Measurements from ENCODE around the gene UBE2QL1. TPM values are rescaled to one million over a fixed set of nuclear protein-coding genes. Genes with fewer than 3 reads are reported as not detected.

The UBE2QL1 gene
- total RNA-seq, 2 experiments from 2014 or later, result not detected

- H3K27me3 Mint-ChIP-seq (ENCODE audit: low read depth), result peaks cover 12% of the 10 kb centered on the region
- H3K4me1 Mint-ChIP-seq (ENCODE audit: low read depth), result peaks cover 17% of the 10 kb centered on the region
- H3K27ac Mint-ChIP-seq, result no peak overlapping the region
- ChIA-PET CTCF (no interaction called here), POLR2A (no interaction called here)
- H3K4me3 Mint-ChIP-seq, result no peak overlapping the region
- ATAC-seq (no peak), DNase-seq (no peak)
- no peaks in the 10 kb centered on the region for H3K36me3 Mint-ChIP-seq (ENCODE audit: low read depth)
- H3K9me3 Mint-ChIP-seq (ENCODE audit: insufficient read depth), result no peaks in the 10 kb centered on the region
Measured at GRCh38 chr5:6488021-6488420, 39.4 kb downstream of the UBE2QL1 start.

- H3K9me3 Mint-ChIP-seq (ENCODE audit: insufficient read depth), result no peaks in the 10 kb centered on the region
- H3K27me3 Mint-ChIP-seq (ENCODE audit: low read depth), result peaks cover 12% of the 10 kb centered on the region
Measured at GRCh38 chr5:6489643-6490185, 41.1 kb downstream of the UBE2QL1 start.

DNA sequence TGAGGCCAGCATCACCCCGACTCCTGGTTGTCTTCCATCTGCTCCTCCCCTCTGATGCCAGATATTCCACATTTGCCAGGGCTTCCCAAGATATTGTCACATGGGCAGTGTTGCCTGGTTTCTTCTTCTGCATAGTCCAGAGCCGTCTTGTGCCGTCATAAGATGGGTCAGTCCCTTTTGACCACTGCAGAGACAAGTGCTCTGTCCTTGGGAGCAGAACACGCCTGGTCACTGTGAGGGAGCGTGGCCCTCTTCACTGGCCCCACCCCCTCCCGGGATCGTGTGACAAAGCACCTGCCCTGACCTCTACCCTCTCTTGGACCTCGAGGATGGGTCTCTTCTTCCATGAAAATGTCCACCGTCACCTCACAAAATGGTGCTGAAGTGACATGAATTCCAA, 41.6 kb downstream of the UBE2QL1 start:
- ATAC-seq (no peak), DNase-seq (no peak)
- H3K4me1 Mint-ChIP-seq (ENCODE audit: low read depth), result peaks cover 18% of the 10 kb centered on the region
- no peaks in the 10 kb centered on the region for H3K36me3 Mint-ChIP-seq (ENCODE audit: low read depth)
- ChIA-PET POLR2A (no interaction called here), CTCF (no interaction called here)
- no peak overlapping the region for H3K4me3 Mint-ChIP-seq
- no peaks in the 10 kb centered on the region for H3K9me3 Mint-ChIP-seq (ENCODE audit: insufficient read depth)
- no peak overlapping the region for H3K27ac Mint-ChIP-seq
- peaks cover 12% of the 10 kb centered on the region for H3K27me3 Mint-ChIP-seq (ENCODE audit: low read depth)

More at GRCh38 chr5:6489643-6490185, 41.1 kb downstream of the UBE2QL1 start:
- ChIA-PET POLR2A (no interaction called here), CTCF (no interaction called here)
- Mint-ChIP-seq H3K4me1 (ENCODE audit: low read depth) (peaks cover 18% of the 10 kb centered on the region), H3K4me3 (no peak overlapping the region), H3K36me3 (ENCODE audit: low read depth) (no peaks in the 10 kb centered on the region), H3K27ac (no peak overlapping the region)
- DNase-seq (no peak), ATAC-seq (no peak)

DNA sequence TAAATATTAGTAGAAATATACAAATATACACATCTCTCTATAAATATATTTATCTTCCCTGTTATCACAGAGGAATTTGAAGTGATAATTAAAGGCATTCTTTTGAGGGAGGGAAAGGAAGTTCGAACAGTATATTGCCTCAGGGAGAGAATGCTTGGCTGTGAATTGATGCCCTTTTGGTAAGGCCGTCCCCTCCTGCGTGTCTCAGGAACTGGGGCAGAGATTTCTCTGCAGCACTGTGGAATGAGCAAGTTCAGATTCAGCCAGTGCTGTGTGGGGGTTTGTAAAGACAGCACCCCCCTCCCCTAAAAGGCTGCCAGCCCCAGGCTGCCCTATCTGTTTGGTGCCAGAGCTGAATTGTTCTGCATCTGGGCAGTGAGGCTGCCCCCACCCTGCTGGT, 42.0 kb downstream of the UBE2QL1 start:
- POLR2A ChIA-PET, result no interaction called here
- peaks cover 12% of the 10 kb centered on the region for H3K27me3 Mint-ChIP-seq (ENCODE audit: low read depth)
- no peak overlapping the region for H3K27ac Mint-ChIP-seq
- no peaks in the 10 kb centered on the region for H3K9me3 Mint-ChIP-seq (ENCODE audit: insufficient read depth)
- CTCF ChIA-PET, result no interaction called here
- peaks cover 18% of the 10 kb centered on the region for H3K4me1 Mint-ChIP-seq (ENCODE audit: low read depth)
- DNase-seq (no peak), ATAC-seq (no peak)
- no peak overlapping the region for H3K4me3 Mint-ChIP-seq
- H3K36me3 Mint-ChIP-seq (ENCODE audit: low read depth), result no peaks in the 10 kb centered on the region

DNA sequence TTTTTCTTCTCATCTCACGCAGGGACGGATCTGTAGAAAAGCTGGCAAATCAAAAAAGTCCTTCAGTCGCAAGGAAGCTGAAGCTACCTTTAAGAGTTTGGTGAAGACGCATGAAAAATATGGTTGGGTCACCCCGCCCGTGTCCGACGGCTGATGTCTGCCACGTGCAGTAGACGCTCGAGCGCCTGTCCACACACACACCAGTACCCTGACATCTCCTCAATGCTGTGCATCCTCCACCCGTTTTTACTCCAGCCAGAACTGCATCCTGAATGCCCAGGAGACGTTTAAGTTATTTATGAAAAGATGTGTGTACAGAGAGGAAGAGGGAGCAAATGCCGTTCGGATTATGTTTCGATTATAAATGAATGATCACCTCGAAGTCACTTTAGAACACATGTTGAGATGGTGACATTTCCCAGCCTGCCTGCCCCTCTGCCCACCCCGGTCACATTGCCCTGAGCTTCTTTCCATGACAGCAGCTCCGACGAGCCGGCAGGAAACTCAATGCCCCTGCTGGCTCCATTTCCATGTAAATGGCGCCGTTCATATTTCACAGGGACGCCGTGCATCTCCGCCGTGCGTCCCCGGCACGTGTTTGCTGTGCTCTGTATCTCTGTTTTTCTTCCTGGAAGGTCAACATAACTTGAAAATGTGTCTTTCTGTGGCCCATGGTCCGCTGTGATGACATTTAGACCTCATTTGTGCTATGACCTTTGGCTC, 42.7 kb downstream of the UBE2QL1 start:
- no peak for ATAC-seq
- POLR2A ChIA-PET, result no interaction called here
- H3K4me3 Mint-ChIP-seq, result no peak overlapping the region

DNA sequence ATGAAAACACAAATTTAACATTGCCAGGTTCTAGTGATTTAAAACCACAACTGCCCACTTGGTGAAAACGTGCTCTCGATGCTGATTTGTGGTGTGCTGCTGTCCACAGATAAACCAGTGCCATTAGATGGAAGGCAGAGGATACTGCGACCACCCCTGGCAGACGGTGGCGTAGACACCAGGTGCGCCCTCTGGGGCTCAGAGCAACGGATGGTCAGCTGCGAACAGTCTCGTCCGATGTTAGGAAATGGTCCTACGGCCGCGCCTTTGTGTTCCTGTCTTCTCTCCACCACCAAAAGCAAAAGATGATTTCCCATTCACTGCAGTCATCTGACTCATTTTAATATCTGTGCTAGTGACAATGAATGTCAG, 43.2 kb downstream of the UBE2QL1 start:
- H3K4me1 Mint-ChIP-seq (ENCODE audit: low read depth), result peaks cover 26% of the 10 kb centered on the region
- no peak overlapping the region for H3K4me3 Mint-ChIP-seq
- no peak for ATAC-seq
- no peaks in the 10 kb centered on the region for H3K9me3 Mint-ChIP-seq (ENCODE audit: insufficient read depth)
- no peak for DNase-seq
- POLR2A ChIA-PET, result no interaction called here
- CTCF ChIA-PET, result no interaction called here
- no peak overlapping the region for H3K27ac Mint-ChIP-seq
- H3K27me3 Mint-ChIP-seq (ENCODE audit: low read depth), result peaks cover 5% of the 10 kb centered on the region
- no peaks in the 10 kb centered on the region for H3K36me3 Mint-ChIP-seq (ENCODE audit: low read depth)

More for the DNA sequence above, 42.7 kb downstream of the UBE2QL1 start:
- Mint-ChIP-seq H3K36me3 (ENCODE audit: low read depth) (no peaks in the 10 kb centered on the region), H3K9me3 (ENCODE audit: insufficient read depth) (no peaks in the 10 kb centered on the region), H3K27me3 (ENCODE audit: low read depth) (peaks cover 9% of the 10 kb centered on the region), H3K4me1 (ENCODE audit: low read depth) (peaks cover 21% of the 10 kb centered on the region), H3K27ac (no peak overlapping the region)
- DNase-seq, result no peak
- CTCF ChIA-PET, result no interaction called here

- POLR2A ChIA-PET, result no interaction called here
- Mint-ChIP-seq H3K9me3 (ENCODE audit: insufficient read depth) (no peaks in the 10 kb centered on the region), H3K4me3 (no peak overlapping the region), H3K36me3 (ENCODE audit: low read depth) (no peaks in the 10 kb centered on the region), H3K27me3 (ENCODE audit: low read depth) (peaks cover 3% of the 10 kb centered on the region), H3K27ac (no peak overlapping the region), H3K4me1 (ENCODE audit: low read depth) (peaks cover 34% of the 10 kb centered on the region)
- no peak for DNase-seq
- ATAC-seq, result no peak
- CTCF ChIA-PET, result interaction anchor here (0.9 kb wide), 1 partner anchor 22 kb away, joined by 3 read pairs; no protein-coding TSS in a partner anchor
Measured at GRCh38 chr5:6492934-6493333, 44.3 kb downstream of the UBE2QL1 start.

DNA sequence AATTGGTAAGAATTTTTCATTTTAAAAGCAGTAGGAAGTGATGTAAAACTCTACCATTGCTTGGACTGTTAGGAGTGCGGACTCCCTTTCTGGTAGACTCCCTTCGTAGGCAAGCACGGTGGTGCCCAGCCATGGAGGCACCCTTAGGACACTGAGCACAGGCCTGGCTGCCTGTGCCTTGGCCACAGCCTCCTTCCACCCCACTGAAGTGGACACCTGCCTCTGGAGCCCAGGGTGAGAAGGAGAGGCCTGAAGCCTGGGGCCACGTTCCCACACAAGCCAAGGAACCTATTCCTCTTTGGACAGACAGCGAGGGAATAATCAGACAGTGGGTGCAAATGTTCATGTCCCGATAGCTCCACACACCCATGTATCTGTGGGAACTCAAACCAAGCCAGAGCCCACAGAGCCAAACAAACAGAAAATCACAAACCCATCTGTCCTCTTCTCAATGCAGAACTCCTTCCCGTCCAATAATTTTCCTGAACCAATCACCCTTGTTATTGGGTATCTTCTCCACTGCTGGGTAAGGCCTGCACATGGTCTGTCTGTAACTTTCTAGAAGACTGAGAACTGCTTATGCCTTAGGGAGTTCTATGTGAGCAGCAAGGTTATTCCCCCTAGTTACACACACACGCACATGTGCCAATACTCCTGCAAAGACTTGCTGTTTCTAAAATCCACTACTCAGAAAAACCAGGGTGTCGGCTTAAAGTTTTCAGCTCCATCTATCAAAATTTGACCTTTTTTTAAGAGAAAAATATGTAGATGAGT, 45.2 kb downstream of the UBE2QL1 start:
- no peak overlapping the region for H3K27ac Mint-ChIP-seq
- no peaks in the 10 kb centered on the region for H3K9me3 Mint-ChIP-seq (ENCODE audit: insufficient read depth)
- ChIA-PET CTCF (no interaction called here), POLR2A (no interaction called here)
- ATAC-seq, result no peak
- peaks cover 34% of the 10 kb centered on the region for H3K4me1 Mint-ChIP-seq (ENCODE audit: low read depth)
- H3K4me3 Mint-ChIP-seq, result no peak overlapping the region
- DNase-seq, result no peak
- H3K27me3 Mint-ChIP-seq (ENCODE audit: low read depth), result peaks cover 2% of the 10 kb centered on the region
- no peaks in the 10 kb centered on the region for H3K36me3 Mint-ChIP-seq (ENCODE audit: low read depth)

- no peak overlapping the region for H3K27ac Mint-ChIP-seq
- H3K4me1 Mint-ChIP-seq (ENCODE audit: low read depth), result peaks cover 34% of the 10 kb centered on the region
- no peak for ATAC-seq
- H3K27me3 Mint-ChIP-seq (ENCODE audit: low read depth), result no peaks in the 10 kb centered on the region
- POLR2A ChIA-PET, result no interaction called here
- H3K4me3 Mint-ChIP-seq, result no peak overlapping the region
- no peak for DNase-seq
- H3K36me3 Mint-ChIP-seq (ENCODE audit: low read depth), result no peaks in the 10 kb centered on the region
- CTCF ChIA-PET, result no interaction called here
- no peaks in the 10 kb centered on the region for H3K9me3 Mint-ChIP-seq (ENCODE audit: insufficient read depth)
Measured at GRCh38 chr5:6494939-6495338, 46.3 kb downstream of the UBE2QL1 start.

DNA sequence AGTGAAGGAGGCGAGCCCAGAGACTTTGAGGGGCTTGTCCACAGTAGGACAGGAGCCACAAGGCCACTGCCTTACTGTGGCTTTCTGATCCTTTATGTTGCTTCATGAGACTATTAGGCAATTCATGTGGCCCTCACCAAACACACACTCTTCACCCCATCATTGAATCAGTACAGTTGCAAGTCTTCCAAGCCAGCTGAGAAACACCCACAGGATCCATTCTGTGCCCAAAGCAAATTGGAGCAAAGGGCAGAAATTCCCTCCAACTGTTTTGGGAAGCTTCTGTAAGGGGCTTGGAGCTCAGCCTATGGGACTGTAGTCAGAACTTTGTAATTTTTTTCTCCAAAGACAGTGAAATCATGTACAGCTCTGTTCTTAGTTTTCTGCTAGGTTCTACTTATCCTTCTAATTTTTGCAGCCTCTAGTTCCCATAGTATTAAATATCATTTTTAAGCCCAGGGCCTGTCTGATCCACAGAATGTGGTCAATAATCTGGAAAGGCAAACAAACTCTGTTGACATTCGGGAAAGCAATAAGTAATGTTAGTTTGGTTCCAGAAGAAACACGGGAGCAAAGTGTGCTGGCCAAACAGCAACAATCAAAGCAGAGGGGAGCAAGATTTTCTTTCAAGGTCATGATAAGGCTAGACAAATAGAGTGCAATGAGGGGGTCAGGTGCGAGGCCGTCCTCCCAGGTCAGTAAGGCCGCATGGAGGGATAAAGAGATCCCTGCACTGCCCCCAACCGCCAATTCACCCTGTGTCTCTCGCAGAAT, 47.0 kb downstream of the UBE2QL1 start:
- H3K27ac Mint-ChIP-seq, result no peak overlapping the region
- ATAC-seq, result no peak
- no peaks in the 10 kb centered on the region for H3K36me3 Mint-ChIP-seq (ENCODE audit: low read depth)
- DNase-seq, result no peak
- H3K4me1 Mint-ChIP-seq (ENCODE audit: low read depth), result peaks cover 34% of the 10 kb centered on the region
- no peaks in the 10 kb centered on the region for H3K27me3 Mint-ChIP-seq (ENCODE audit: low read depth)
- ChIA-PET CTCF (no interaction called here), POLR2A (no interaction called here)
- H3K4me3 Mint-ChIP-seq, result no peak overlapping the region
- no peaks in the 10 kb centered on the region for H3K9me3 Mint-ChIP-seq (ENCODE audit: insufficient read depth)

- ATAC-seq (no peak), DNase-seq (no peak)
- Mint-ChIP-seq H3K36me3 (ENCODE audit: low read depth) (no peaks in the 10 kb centered on the region), H3K27ac (no peak overlapping the region), H3K27me3 (ENCODE audit: low read depth) (peaks cover 3% of the 10 kb centered on the region), H3K4me1 (ENCODE audit: low read depth) (peaks cover 34% of the 10 kb centered on the region), H3K9me3 (ENCODE audit: insufficient read depth) (no peaks in the 10 kb centered on the region), H3K4me3 (no peak overlapping the region)
- POLR2A ChIA-PET, result no interaction called here
- CTCF ChIA-PET, result no interaction called here
Measured at GRCh38 chr5:6496207-6496584, 47.5 kb downstream of the UBE2QL1 start.

GRCh38 chr5:6496636-6497035, 48.0 kb downstream of the UBE2QL1 start:
- Mint-ChIP-seq H3K36me3 (ENCODE audit: low read depth) (no peaks in the 10 kb centered on the region), H3K27me3 (ENCODE audit: low read depth) (peaks cover 3% of the 10 kb centered on the region), H3K27ac (no peak overlapping the region), H3K4me1 (ENCODE audit: low read depth) (peaks cover 30% of the 10 kb centered on the region), H3K4me3 (no peak overlapping the region), H3K9me3 (ENCODE audit: insufficient read depth) (no peaks in the 10 kb centered on the region)
- ChIA-PET POLR2A (no interaction called here), CTCF (no interaction called here)
- ATAC-seq (no peak), DNase-seq (no peak)
